ENCODE results near the gene SGMS1. TPM values are rescaled to one million over a fixed set of nuclear protein-coding genes. Genes with fewer than 3 reads are reported as not detected.

The SGMS1 gene
- total RNA-seq, 4 donors from 2014 or later, result 80.8 to 98.9 (median 90.7) TPM

DNA sequence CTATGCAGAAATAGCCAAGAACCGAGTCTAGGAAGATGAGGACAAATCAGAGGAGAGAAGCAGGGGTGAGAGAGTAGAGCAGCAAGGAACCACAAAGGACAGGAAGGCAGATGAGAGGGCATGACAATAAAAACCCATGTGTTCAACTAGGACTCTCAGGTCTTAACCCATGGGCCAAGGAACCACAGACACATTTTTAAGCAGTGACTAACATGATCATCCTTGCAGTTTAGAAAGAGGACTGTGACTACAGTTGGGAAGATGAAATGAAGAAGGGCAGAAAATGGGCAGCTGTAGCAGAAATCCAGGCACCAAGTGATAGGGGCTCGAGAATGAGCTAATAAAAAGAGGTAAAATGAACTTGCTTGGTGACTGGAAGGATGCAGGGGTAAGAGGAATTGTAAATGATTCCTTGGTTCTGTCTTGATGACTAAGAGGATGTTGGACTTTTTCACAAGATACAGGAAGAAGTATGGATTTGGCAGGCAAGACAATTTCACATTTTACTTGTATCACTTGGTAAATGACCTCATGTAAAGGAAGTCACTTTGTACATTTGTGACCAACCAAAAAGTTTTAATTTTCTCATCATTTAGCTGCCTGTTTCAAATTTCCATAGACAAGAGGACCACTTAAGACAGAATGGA, 22.8 kb downstream of the SGMS1 start:
- Histone ChIP-seq H3K27ac (peak overlapping the region; percentile 3 to 23 (median 17)), H3K27me3 (no peaks in the 10 kb centered on the region), H3K4me3 (replicated peaks in 1 of 3) (no peak overlapping the region), H3K36me3 (no peaks in the 10 kb centered on the region), H3K4me1 (peaks cover 69 to 74% of the 10 kb centered on the region in 2 donors), H3K9me3 (no peaks in the 10 kb centered on the region)
- DNase-seq, result no peak
- WGBS, 2 donors, result 55 to 60% methylated on average over 2 of the region's 2 CpGs
- no peak for TF ChIP-seq POLR2A (IDR thresholded peaks at IDR 0.05)
- TF ChIP-seq, protein P1, sequence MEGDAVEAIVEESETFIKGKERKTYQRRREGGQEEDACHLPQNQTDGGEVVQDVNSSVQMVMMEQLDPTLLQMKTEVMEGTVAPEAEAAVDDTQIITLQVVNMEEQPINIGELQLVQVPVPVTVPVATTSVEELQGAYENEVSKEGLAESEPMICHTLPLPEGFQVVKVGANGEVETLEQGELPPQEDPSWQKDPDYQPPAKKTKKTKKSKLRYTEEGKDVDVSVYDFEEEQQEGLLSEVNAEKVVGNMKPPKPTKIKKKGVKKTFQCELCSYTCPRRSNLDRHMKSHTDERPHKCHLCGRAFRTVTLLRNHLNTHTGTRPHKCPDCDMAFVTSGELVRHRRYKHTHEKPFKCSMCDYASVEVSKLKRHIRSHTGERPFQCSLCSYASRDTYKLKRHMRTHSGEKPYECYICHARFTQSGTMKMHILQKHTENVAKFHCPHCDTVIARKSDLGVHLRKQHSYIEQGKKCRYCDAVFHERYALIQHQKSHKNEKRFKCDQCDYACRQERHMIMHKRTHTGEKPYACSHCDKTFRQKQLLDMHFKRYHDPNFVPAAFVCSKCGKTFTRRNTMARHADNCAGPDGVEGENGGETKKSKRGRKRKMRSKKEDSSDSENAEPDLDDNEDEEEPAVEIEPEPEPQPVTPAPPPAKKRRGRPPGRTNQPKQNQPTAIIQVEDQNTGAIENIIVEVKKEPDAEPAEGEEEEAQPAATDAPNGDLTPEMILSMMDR (IDR thresholded peaks at IDR 0.05), result no peak
- intact Hi-C loops (cut with DNase I), result no loop called here

DNA sequence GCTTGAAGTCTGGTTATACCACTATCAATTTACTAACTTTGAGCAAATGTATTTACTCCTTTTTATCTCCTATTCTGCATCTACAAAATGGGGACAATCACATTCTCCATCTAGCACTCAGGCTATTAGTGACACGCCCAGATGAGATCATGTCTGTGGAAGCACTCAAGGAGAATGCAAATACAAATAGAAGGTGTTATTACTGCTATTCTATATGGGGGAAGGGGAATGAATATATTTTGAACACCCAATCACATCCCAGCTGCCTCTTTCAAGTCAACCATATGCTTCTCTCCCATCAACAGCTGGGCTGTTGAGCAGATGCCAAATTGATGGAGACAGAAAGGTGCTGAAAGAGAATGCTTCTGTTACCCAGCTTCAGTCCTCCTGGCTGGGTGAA, 23.5 kb downstream of the SGMS1 start:
- Histone ChIP-seq H3K27ac (peak overlapping the region in 2 of 3 donors; percentile 3 to 23), H3K4me1 (peaks cover 62 to 68% of the 10 kb centered on the region in 2 donors), H3K9me3 (no peaks in the 10 kb centered on the region), H3K36me3 (no peaks in the 10 kb centered on the region), H3K27me3 (no peaks in the 10 kb centered on the region), H3K4me3 (replicated peaks in 1 of 3) (no peak overlapping the region)
- intact Hi-C loops (cut with DNase I), result no loop called here
- DNase-seq, result no peak
- 88 to 95% methylated on average over 1 of the region's 1 CpG for WGBS, 2 donors
- peak in 1 of 2 donors; percentile 7 for TF ChIP-seq POLR2A (IDR thresholded peaks at IDR 0.05)
- TF ChIP-seq, protein P1 (IDR thresholded peaks at IDR 0.05), result no peak

DNA sequence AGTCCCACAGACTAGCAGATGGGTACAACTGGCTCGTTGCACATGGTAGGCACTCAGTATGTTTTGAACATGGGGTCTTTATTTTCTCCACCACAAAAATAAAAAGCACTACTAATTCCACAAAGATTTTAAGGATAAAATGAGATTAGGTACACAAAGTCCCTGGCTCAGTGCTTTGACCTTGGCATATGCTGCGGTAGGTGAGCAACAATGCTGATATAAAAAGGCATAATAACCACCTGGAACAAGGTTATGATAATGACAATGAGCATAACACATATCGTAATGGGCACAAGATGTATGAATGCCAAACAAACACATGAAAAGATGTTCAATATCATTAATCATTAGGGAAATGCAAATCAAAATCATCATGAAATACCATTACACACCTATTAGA, 26.9 kb downstream of the SGMS1 start:
- WGBS, 2 donors, result 97% methylated on average over 3 of the region's 3 CpGs
- peaks cover 32 to 34% of the 10 kb centered on the region in 2 donors for H3K4me1 ChIP-seq
- no peak overlapping the region for H3K4me3 ChIP-seq (replicated peaks in 1 of 3)
- no peak overlapping the region for H3K27ac ChIP-seq
- no peaks in the 10 kb centered on the region for H3K36me3 ChIP-seq
- no peaks in the 10 kb centered on the region for H3K27me3 ChIP-seq
- H3K9me3 ChIP-seq, result no peaks in the 10 kb centered on the region
- TF ChIP-seq POLR2A (IDR thresholded peaks at IDR 0.05), result no peak
- DNase-seq, result no peak
- intact Hi-C loops (cut with DNase I), result no loop called here

DNA sequence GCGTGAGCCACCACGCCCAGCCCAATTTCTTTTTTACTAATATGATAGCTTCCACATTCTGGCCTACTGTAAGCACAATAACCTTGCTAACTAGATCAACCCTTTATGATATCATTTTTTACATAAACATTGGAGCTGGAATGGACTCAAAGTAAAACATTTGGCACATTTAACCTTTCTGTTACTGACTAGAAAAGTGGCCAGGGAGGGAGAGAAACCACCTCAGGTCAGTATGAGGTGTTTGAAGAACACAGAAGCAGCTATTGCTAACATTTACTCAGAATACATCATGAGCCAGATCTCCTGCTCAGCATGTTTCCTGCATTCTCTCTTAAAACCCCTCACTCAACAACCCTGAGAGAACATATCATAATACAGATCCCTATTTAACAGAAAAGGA, 27.3 kb downstream of the SGMS1 start:
- 95 to 100% methylated on average over 2 of the region's 2 CpGs for WGBS, 2 donors
- intact Hi-C loops (cut with DNase I), result no loop called here
- H3K4me1 ChIP-seq, result peaks cover 29 to 30% of the 10 kb centered on the region in 2 donors
- no peak for TF ChIP-seq POLR2A (IDR thresholded peaks at IDR 0.05)
- TF ChIP-seq, protein P1 (IDR thresholded peaks at IDR 0.05), result no peak
- DNase-seq, result no peak
- H3K27ac ChIP-seq, result no peak overlapping the region
- no peak overlapping the region for H3K4me3 ChIP-seq (replicated peaks in 1 of 3)
- no peaks in the 10 kb centered on the region for H3K9me3 ChIP-seq
- H3K36me3 ChIP-seq, result no peaks in the 10 kb centered on the region
- no peaks in the 10 kb centered on the region for H3K27me3 ChIP-seq

DNA sequence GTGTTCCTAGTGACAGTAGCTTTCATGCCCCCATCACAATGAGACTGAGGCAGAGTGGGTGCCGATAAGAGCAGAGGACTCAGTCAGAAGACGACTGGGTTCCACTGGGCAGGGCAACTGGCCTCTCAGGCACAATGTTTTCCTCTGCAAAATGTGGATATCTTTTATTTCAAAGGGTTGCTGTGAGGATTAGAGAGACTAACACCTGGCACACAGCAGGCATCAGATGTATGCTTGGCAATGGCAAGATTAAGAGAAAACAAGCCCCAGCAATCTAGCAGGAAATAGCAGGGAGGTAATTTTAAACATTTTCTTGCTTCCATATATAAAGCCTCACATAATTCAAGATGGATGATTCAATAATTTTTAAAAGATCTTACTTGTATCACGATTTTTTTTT, 28.0 kb downstream of the SGMS1 start:
- intact Hi-C loops (cut with DNase I), result no loop called here
- Histone ChIP-seq H3K27me3 (no peaks in the 10 kb centered on the region), H3K4me1 (peaks cover 23 to 25% of the 10 kb centered on the region in 2 donors), H3K36me3 (no peaks in the 10 kb centered on the region), H3K4me3 (replicated peaks in 1 of 3) (no peak overlapping the region), H3K9me3 (no peaks in the 10 kb centered on the region), H3K27ac (no peak overlapping the region)
- no peak for TF ChIP-seq POLR2A (IDR thresholded peaks at IDR 0.05)
- TF ChIP-seq, protein P1 (IDR thresholded peaks at IDR 0.05), result no peak
- WGBS, 2 donors, result 86 to 94% methylated on average over 3 of the region's 3 CpGs
- no peak for DNase-seq
